ENCODE data around the gene DBF4.
"Not testable (repeated sequence)": the region's sequence is repeated elsewhere in the genome, so short reads cannot be mapped to it uniquely, and the experiment has no call there.

Gene DBF4

GRCh38 chr7:87885018-87885417 lies 8.7 kb downstream of the DBF4 start:
- H3K9me3 ChIP-seq (ENCODE audit: control insufficient read depth in 1 of 2, low read length in 2 of 2): no peaks in the 10 kb centered on the region
- H3K27ac ChIP-seq (ENCODE audit: low read length): no peak overlapping the region
- H3K36me3 ChIP-seq (ENCODE audit: control insufficient read depth in 1 of 2, insufficient read depth in 2 of 2, low read length in 2 of 2): no peaks in the 10 kb centered on the region
- H3K27me3 ChIP-seq (ENCODE audit: low read depth, low read length): no peaks in the 10 kb centered on the region
- no peaks in the 10 kb centered on the region for H3K4me1 ChIP-seq (ENCODE audit: control insufficient read depth in 1 of 2, insufficient read depth in 2 of 2, low read length in 2 of 2)
- no peak overlapping the region for H3K4me3 ChIP-seq (ENCODE audit: low read depth in 1 of 2, low read length in 2 of 2)

GRCh38 chr7:87886875-87887274 lies 10.6 kb downstream of the DBF4 start:
- Histone ChIP-seq H3K27ac (ENCODE audit: low read length) (no peak overlapping the region), H3K36me3 (ENCODE audit: control insufficient read depth in 1 of 2, insufficient read depth in 2 of 2, low read length in 2 of 2) (no peaks in the 10 kb centered on the region), H3K9me3 (ENCODE audit: control insufficient read depth in 1 of 2, low read length in 2 of 2) (no peaks in the 10 kb centered on the region), H3K27me3 (ENCODE audit: low read depth, low read length) (no peaks in the 10 kb centered on the region), H3K4me1 (ENCODE audit: control insufficient read depth in 1 of 2, insufficient read depth in 2 of 2, low read length in 2 of 2) (no peaks in the 10 kb centered on the region), H3K4me3 (ENCODE audit: low read depth in 1 of 2, low read length in 2 of 2) (no peak overlapping the region)

- Histone ChIP-seq H3K36me3 (ENCODE audit: control insufficient read depth in 1 of 2, insufficient read depth in 2 of 2, low read length in 2 of 2) (peaks cover 5 to 8% of the 10 kb centered on the region in 2 donors), H3K4me1 (ENCODE audit: control insufficient read depth in 1 of 2, insufficient read depth in 2 of 2, low read length in 2 of 2) (no peaks in the 10 kb centered on the region), H3K4me3 (ENCODE audit: low read depth in 1 of 2, low read length in 2 of 2) (no peak overlapping the region), H3K27me3 (ENCODE audit: low read depth, low read length) (no peaks in the 10 kb centered on the region), H3K9me3 (ENCODE audit: control insufficient read depth in 1 of 2, low read length in 2 of 2) (no peaks in the 10 kb centered on the region), H3K27ac (ENCODE audit: low read length) (no peak overlapping the region)
Measured at GRCh38 chr7:87895363-87895762, 19.1 kb downstream of the DBF4 start.

- Histone ChIP-seq H3K9me3 (ENCODE audit: control insufficient read depth in 1 of 2, low read length in 2 of 2) (no peaks in the 10 kb centered on the region), H3K4me3 (ENCODE audit: low read depth in 1 of 2, low read length in 2 of 2) (no peak overlapping the region), H3K4me1 (ENCODE audit: control insufficient read depth in 1 of 2, insufficient read depth in 2 of 2, low read length in 2 of 2) (no peaks in the 10 kb centered on the region), H3K27ac (ENCODE audit: low read length) (no peak overlapping the region), H3K36me3 (ENCODE audit: control insufficient read depth in 1 of 2, insufficient read depth in 2 of 2, low read length in 2 of 2) (peaks cover 5 to 14% of the 10 kb centered on the region in 2 donors), H3K27me3 (ENCODE audit: low read depth, low read length) (no peaks in the 10 kb centered on the region)
Measured at GRCh38 chr7:87899255-87899654, 23.0 kb downstream of the DBF4 start.

GRCh38 chr7:87907136-87907906 lies 31.0 kb downstream of the DBF4 start:
- H3K36me3 ChIP-seq (ENCODE audit: control insufficient read depth in 1 of 2, insufficient read depth in 2 of 2, low read length in 2 of 2); H3K27ac ChIP-seq (ENCODE audit: low read length); H3K4me1 ChIP-seq (ENCODE audit: control insufficient read depth in 1 of 2, insufficient read depth in 2 of 2, low read length in 2 of 2); H3K27me3 ChIP-seq (ENCODE audit: low read depth, low read length); H3K4me3 ChIP-seq (ENCODE audit: low read depth in 1 of 2, low read length in 2 of 2); H3K9me3 ChIP-seq (ENCODE audit: control insufficient read depth in 1 of 2, low read length in 2 of 2): not testable (repeated sequence)

- not testable (repeated sequence) for H3K27ac ChIP-seq (ENCODE audit: low read length); H3K9me3 ChIP-seq (ENCODE audit: control insufficient read depth in 1 of 2, low read length in 2 of 2); H3K36me3 ChIP-seq (ENCODE audit: control insufficient read depth in 1 of 2, insufficient read depth in 2 of 2, low read length in 2 of 2); H3K4me1 ChIP-seq (ENCODE audit: control insufficient read depth in 1 of 2, insufficient read depth in 2 of 2, low read length in 2 of 2); H3K4me3 ChIP-seq (ENCODE audit: low read depth in 1 of 2, low read length in 2 of 2); H3K27me3 ChIP-seq (ENCODE audit: low read depth, low read length)
Measured at GRCh38 chr7:87908814-87909213, 32.5 kb downstream of the DBF4 start.

- peaks cover 0 to 3% of the 10 kb centered on the region in 2 donors for H3K36me3 ChIP-seq (ENCODE audit: control insufficient read depth in 1 of 2, insufficient read depth in 2 of 2, low read length in 2 of 2)
- no peak overlapping the region for H3K27ac ChIP-seq (ENCODE audit: low read length)
- no peak overlapping the region for H3K4me3 ChIP-seq (ENCODE audit: low read depth in 1 of 2, low read length in 2 of 2)
- H3K4me1 ChIP-seq (ENCODE audit: control insufficient read depth in 1 of 2, insufficient read depth in 2 of 2, low read length in 2 of 2): no peaks in the 10 kb centered on the region
- H3K9me3 ChIP-seq (ENCODE audit: control insufficient read depth in 1 of 2, low read length in 2 of 2): no peaks in the 10 kb centered on the region
- no peaks in the 10 kb centered on the region for H3K27me3 ChIP-seq (ENCODE audit: low read depth, low read length)
Measured at GRCh38 chr7:87912121-87912520, 35.8 kb downstream of the DBF4 start.

- H3K27me3 ChIP-seq (ENCODE audit: low read depth, low read length): no peaks in the 10 kb centered on the region
- H3K9me3 ChIP-seq (ENCODE audit: control insufficient read depth in 1 of 2, low read length in 2 of 2): no peaks in the 10 kb centered on the region
Measured at GRCh38 chr7:87918740-87919139, 42.4 kb downstream of the DBF4 start.

GRCh38 chr7:87919875-87920274 lies 43.6 kb downstream of the DBF4 start:
- Histone ChIP-seq H3K9me3 (ENCODE audit: control insufficient read depth in 1 of 2, low read length in 2 of 2) (no peaks in the 10 kb centered on the region), H3K27ac (ENCODE audit: low read length) (no peak overlapping the region), H3K27me3 (ENCODE audit: low read depth, low read length) (no peaks in the 10 kb centered on the region), H3K4me1 (ENCODE audit: control insufficient read depth in 1 of 2, insufficient read depth in 2 of 2, low read length in 2 of 2) (no peaks in the 10 kb centered on the region), H3K4me3 (ENCODE audit: low read depth in 1 of 2, low read length in 2 of 2) (no peak overlapping the region), H3K36me3 (ENCODE audit: control insufficient read depth in 1 of 2, insufficient read depth in 2 of 2, low read length in 2 of 2) (no peaks in the 10 kb centered on the region)

More at GRCh38 chr7:87918740-87919139, 42.4 kb downstream of the DBF4 start:
- H3K36me3 ChIP-seq (ENCODE audit: control insufficient read depth in 1 of 2, insufficient read depth in 2 of 2, low read length in 2 of 2): no peaks in the 10 kb centered on the region
- H3K4me3 ChIP-seq (ENCODE audit: low read depth in 1 of 2, low read length in 2 of 2): no peak overlapping the region
- H3K27ac ChIP-seq (ENCODE audit: low read length): no peak overlapping the region
- no peaks in the 10 kb centered on the region for H3K4me1 ChIP-seq (ENCODE audit: control insufficient read depth in 1 of 2, insufficient read depth in 2 of 2, low read length in 2 of 2)

GRCh38 chr7:87920578-87920977 lies 44.3 kb downstream of the DBF4 start:
- no peaks in the 10 kb centered on the region for H3K9me3 ChIP-seq (ENCODE audit: control insufficient read depth in 1 of 2, low read length in 2 of 2)
- H3K27ac ChIP-seq (ENCODE audit: low read length): no peak overlapping the region
- no peak overlapping the region for H3K4me3 ChIP-seq (ENCODE audit: low read depth in 1 of 2, low read length in 2 of 2)
- no peaks in the 10 kb centered on the region for H3K27me3 ChIP-seq (ENCODE audit: low read depth, low read length)
- no peaks in the 10 kb centered on the region for H3K36me3 ChIP-seq (ENCODE audit: control insufficient read depth in 1 of 2, insufficient read depth in 2 of 2, low read length in 2 of 2)
- no peaks in the 10 kb centered on the region for H3K4me1 ChIP-seq (ENCODE audit: control insufficient read depth in 1 of 2, insufficient read depth in 2 of 2, low read length in 2 of 2)

GRCh38 chr7:87922759-87923395 lies 46.6 kb downstream of the DBF4 start:
- not testable (repeated sequence) for H3K9me3 ChIP-seq (ENCODE audit: control insufficient read depth in 1 of 2, low read length in 2 of 2); H3K36me3 ChIP-seq (ENCODE audit: control insufficient read depth in 1 of 2, insufficient read depth in 2 of 2, low read length in 2 of 2); H3K27me3 ChIP-seq (ENCODE audit: low read depth, low read length); H3K4me1 ChIP-seq (ENCODE audit: control insufficient read depth in 1 of 2, insufficient read depth in 2 of 2, low read length in 2 of 2); H3K27ac ChIP-seq (ENCODE audit: low read length); H3K4me3 ChIP-seq (ENCODE audit: low read depth in 1 of 2, low read length in 2 of 2)
